LoVo (cell line): Measurements from ENCODE around the gene KCNJ18.
"Not testable (repeated sequence)": the region's sequence is repeated elsewhere in the genome, so short reads cannot be mapped to it uniquely, and the experiment has no call there.

Source experiments
- DNase-seq: peaks from one replicate; pipeline ENCODE4 v3.0.0-alpha.2; 2016; ENCODE audit warnings: low spot score

The KCNJ18 gene

DNA sequence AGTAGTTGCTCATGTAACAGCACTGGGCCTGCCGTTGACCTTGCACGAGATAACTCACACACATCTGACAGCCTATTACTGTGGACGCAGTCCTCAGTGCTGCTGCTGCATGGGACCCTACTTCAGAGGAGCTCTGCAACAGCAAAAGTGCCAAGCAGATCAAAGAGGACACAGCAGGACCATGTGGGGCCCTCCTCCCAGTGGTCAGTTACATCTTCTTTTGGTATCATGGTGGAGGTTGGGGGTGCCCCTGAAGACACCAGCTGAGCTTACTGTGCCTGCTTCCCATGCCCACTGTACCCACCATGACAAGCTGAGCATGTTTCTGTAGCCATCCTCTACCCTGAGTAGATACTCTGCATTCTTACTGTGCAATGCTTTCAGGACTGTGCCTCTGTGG, 41.6 kb downstream of the KCNJ18 start:
- not testable (repeated sequence) for DNase-seq

DNA sequence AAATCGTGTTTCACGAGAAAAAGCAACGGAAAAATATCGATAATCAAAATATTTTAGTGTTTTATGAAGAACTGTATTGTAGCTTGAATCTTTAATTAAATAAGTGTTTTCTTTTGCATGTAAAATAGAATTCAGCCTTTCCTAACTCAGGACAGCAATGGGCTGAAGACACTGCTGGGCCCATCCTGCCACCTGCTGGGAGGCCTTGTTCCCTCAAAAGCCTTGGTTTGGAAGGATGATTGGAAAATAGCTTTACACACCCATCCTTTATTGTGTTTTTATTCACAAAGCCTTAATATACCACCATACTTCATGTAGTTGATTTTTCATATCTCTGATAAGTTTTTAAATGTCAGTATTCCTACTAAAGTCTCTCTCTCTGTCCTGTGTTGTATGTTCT, 43.5 kb downstream of the KCNJ18 start:
- DNase-seq: not testable (repeated sequence)

- DNase-seq: not testable (repeated sequence)
These were observed 44.8 kb downstream of the KCNJ18 start for GRCh38 chr17:21737015-21737580.

GRCh38 chr17:21738241-21738640, 45.9 kb downstream of the KCNJ18 start:
- DNase-seq: not testable (repeated sequence)

DNA sequence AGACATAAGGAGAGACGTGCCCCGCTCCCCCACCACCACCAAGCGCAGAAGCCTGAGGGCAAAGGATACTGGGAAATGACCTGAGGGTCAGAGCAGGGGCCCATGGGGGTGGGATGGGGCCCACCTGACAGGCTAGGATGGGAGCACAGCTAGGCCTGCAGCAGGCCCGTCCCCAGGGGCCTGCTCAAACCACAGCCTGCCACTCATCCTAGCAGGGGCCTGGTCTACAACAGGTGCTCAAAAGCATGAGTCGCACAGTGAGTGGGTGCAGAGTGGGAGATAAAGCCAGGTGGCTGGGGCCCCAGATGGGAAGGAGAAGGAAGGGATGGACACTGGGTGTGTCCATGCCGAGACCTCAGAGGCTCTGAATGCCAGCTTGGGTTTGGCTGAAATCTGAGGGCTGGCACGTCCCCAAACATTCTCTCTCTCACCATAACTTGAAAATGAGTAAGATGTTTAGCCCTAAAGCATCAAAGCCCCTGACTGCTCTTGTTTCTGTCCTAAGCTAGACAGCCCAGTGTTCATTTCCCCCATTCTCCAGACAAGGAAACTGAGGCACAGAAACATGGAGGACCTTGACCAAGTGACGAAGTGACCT, 46.7 kb downstream of the KCNJ18 start:
- DNase-seq: not testable (repeated sequence)

DNA sequence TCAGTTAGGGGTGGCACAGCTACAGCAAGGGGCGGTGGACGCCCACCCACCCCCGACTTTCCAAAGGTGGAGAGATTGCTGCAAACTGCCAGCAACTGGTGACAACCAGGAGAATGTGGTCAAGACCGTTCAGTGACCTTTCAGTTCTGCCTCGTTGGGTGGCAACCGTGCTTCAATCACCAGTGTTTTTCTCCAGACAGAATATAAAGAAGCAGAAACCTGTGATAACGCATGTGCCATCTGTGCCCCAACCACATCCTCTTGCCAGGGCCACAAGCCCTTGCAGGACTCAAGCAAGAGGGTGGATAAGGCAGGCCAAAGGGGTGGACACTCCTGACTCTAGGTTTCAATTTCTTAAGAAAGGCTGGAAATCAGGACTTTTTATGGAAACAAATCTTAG, 47.2 kb downstream of the KCNJ18 start:
- not testable (repeated sequence) for DNase-seq

DNA sequence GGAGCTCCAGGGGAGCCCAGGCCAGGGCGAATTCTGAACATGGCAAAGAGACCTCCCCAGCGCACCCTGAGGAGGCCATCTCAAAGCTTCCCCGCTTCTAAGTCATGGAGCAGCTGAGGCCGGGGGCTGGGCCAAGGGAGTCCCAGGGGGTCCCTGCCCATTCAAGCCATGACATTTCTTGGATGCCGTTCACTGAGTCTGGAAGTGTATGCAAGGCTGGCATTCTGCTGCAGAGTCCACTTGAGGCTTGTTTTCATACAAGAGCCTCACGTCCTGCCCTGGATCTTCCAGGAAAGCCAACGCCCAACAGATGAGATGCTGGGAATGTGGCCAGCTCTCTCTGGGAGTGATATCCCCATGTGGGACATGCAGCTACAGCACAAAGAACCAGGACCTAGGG, 48.5 kb downstream of the KCNJ18 start:
- not testable (repeated sequence) for DNase-seq

GRCh38 chr17:21741520-21741919, 49.2 kb downstream of the KCNJ18 start:
- not testable (repeated sequence) for DNase-seq

DNA sequence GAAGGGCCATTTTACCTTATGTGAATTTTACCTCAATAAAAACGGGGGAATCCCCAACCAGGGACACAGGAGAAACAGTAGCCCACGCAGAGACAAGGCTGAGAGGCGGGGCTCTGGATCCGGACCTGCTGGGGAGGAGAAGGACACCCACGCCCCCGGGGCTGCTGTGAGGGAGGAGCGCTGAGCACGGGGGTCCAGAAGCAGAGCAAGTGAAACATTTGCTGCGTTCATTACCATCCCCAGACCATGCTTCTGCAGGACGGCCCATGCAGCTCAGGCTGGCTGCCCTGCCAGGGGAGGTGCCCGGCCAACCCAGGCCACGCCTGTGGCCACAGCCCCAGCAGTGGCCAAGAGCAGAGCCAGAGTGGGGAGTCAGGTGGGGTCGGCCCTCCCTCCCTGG, 50.0 kb downstream of the KCNJ18 start:
- no peak for DNase-seq

GRCh38 chr17:21744151-21744550, 51.8 kb downstream of the KCNJ18 start:
- DNase-seq: not testable (repeated sequence)

GRCh38 chr17:21744621-21745020, 52.3 kb downstream of the KCNJ18 start:
- DNase-seq: not testable (repeated sequence)

- not testable (repeated sequence) for DNase-seq
These were observed 53.2 kb downstream of the KCNJ18 start for GRCh38 chr17:21745385-21746054.

DNA sequence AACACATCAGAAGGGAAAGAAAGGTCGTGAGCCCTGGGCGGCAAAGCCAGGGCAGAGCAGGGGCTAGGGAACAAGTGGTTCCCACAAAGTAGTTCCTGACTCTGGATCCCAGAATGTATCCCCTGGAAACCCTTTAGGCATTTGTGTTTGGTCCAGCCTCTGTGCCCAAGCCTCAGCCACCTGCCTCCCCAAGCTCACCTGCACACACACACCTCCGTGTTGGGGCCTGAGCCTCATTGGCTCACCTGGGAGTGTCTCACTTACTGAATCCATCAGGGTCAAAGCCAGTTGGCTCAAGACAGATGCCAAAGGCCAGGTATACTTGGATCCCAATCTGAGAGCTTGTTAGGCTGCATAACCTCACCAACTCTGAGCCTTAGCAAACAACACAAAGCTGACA, 54.1 kb downstream of the KCNJ18 start:
- DNase-seq: not testable (repeated sequence)

GRCh38 chr17:21747195-21747915, 55.0 kb downstream of the KCNJ18 start:
- DNase-seq: not testable (repeated sequence)

GRCh38 chr17:21748686-21749085, 56.4 kb downstream of the KCNJ18 start:
- not testable (repeated sequence) for DNase-seq

GRCh38 chr17:21749696-21750531, 57.6 kb downstream of the KCNJ18 start:
- not testable (repeated sequence) for DNase-seq

- DNase-seq: not testable (repeated sequence)
These were observed 58.8 kb downstream of the KCNJ18 start for GRCh38 chr17:21751111-21751510.
